ENCODE results near the gene FAM135A.
"Not testable (repeated sequence)": the region's sequence is repeated elsewhere in the genome, so short reads cannot be mapped to it uniquely, and the experiment has no call there.

Gene FAM135A

GRCh38 chr6:70549327-70549726 is 136.0 kb downstream of the FAM135A start:
- DNase-seq = no peak

- DNase-seq = no peak
These were observed 138.3 kb downstream of the FAM135A start for GRCh38 chr6:70551566-70551965.

GRCh38 chr6:70552286-70552940 is 139.1 kb downstream of the FAM135A start:
- DNase-seq = not testable (repeated sequence)

GRCh38 chr6:70552974-70553373 is 139.7 kb downstream of the FAM135A start:
- DNase-seq = no peak

GRCh38 chr6:70557998-70558397 is 144.7 kb downstream of the FAM135A start:
- no peak for DNase-seq

- not testable (repeated sequence) for DNase-seq
These were observed 149.1 kb downstream of the FAM135A start for GRCh38 chr6:70562401-70562800.

GRCh38 chr6:70563530-70563929 is 150.2 kb downstream of the FAM135A start:
- no peak for DNase-seq

GRCh38 chr6:70566751-70567382 is 153.6 kb downstream of the FAM135A start, which contains the start of gene SDHAF4:
SDHAF4 (plus strand) TSS chr6:70566930; CDS start chr6:70566941, 11 bp downstream.
- peak; percentile 93 for DNase-seq

GRCh38 chr6:70574643-70575042 is 161.3 kb downstream of the FAM135A start:
- no peak for DNase-seq

GRCh38 chr6:70575899-70576495 is 162.7 kb downstream of the FAM135A start:
- no peak for DNase-seq

GRCh38 chr6:70586114-70586513 is 172.8 kb downstream of the FAM135A start:
- DNase-seq = no peak

- no peak for DNase-seq
These were observed 177.1 kb downstream of the FAM135A start for GRCh38 chr6:70590400-70590799.

GRCh38 chr6:70592391-70593117 is 179.2 kb downstream of the FAM135A start:
- no peak for DNase-seq

- DNase-seq = no peak
These were observed 179.8 kb downstream of the FAM135A start for GRCh38 chr6:70593118-70593486.

GRCh38 chr6:70599187-70599586 is 185.9 kb downstream of the FAM135A start:
- no peak for DNase-seq

GRCh38 chr6:70601014-70601413 is 187.7 kb downstream of the FAM135A start:
- DNase-seq = no peak

GRCh38 chr6:70604254-70604653 is 190.9 kb downstream of the FAM135A start:
- DNase-seq = no peak

GRCh38 chr6:70607371-70607770 is 194.1 kb downstream of the FAM135A start:
- DNase-seq = not testable (repeated sequence)

- not testable (repeated sequence) for DNase-seq
These were observed 195.9 kb downstream of the FAM135A start for GRCh38 chr6:70609181-70609580.
